ENCODE measurements around the gene TMEM132D. TPM values are rescaled to one million over a fixed set of nuclear protein-coding genes. Genes with fewer than 3 reads are reported as not detected.

Gene TMEM132D
- total and polyA plus RNA-seq, 4 donors: 0.01 to 0.14 (median 0.08) TPM

GRCh38 chr12:129619271-129619670 lies 284.6 kb downstream of the TMEM132D start (continued):
- no peak for TF ChIP-seq MAX (IDR thresholded peaks at IDR 0.05)

GRCh38 chr12:129617849-129618248 lies 286.0 kb downstream of the TMEM132D start:
- DNase-seq (ENCODE audit: low spot score): no peak
- Histone ChIP-seq H3K36me3 (ENCODE audit: control insufficient read depth in 4 of 4, insufficient read depth in 3 of 4, low read depth in 1 of 4, low read length in 3 of 4) (no peaks in the 10 kb centered on the region), H3K27me3 (ENCODE audit: control insufficient read depth in 4 of 4, insufficient read depth in 4 of 4, low read length in 3 of 4) (peaks cover 0 to 8% (median 0%) of the 10 kb centered on the region in 4 donors), H3K4me1 (ENCODE audit: control insufficient read depth in 4 of 4, insufficient read depth in 4 of 4, low read length in 3 of 4) (no peaks in the 10 kb centered on the region), H3K9me3 (ENCODE audit: control insufficient read depth in 4 of 4, low read length in 3 of 4) (peaks cover 0 to 7% (median 2%) of the 10 kb centered on the region in 4 donors), H3K9ac (ENCODE audit: low read depth in 1 of 2, low read length in 2 of 2) (no peak overlapping the region), H3K27ac (ENCODE audit: low read depth in 1 of 2, low read length in 2 of 2) (no peak overlapping the region), H3K4me3 (ENCODE audit: low read depth in 1 of 3, low read length in 3 of 3) (no peak overlapping the region)
- WGBS: 78% methylated on average over 7 of the region's 7 CpGs
- TF ChIP-seq MAX (IDR thresholded peaks at IDR 0.05) (no peak), FOXA2 (IDR thresholded peaks at IDR 0.05) (no peak), ATF3 (IDR thresholded peaks at IDR 0.05) (no peak), REST (IDR thresholded peaks at IDR 0.05) (no peak)

GRCh38 chr12:129615001-129615400 lies 288.8 kb downstream of the TMEM132D start:
- Histone ChIP-seq H3K27me3 (ENCODE audit: control insufficient read depth in 4 of 4, insufficient read depth in 4 of 4, low read length in 3 of 4) (peaks cover 0 to 8% (median 0%) of the 10 kb centered on the region in 4 donors), H3K27ac (ENCODE audit: low read depth in 1 of 2, low read length in 2 of 2) (no peak overlapping the region), H3K4me3 (ENCODE audit: low read depth in 1 of 3, low read length in 3 of 3) (no peak overlapping the region), H3K9me3 (ENCODE audit: control insufficient read depth in 4 of 4, low read length in 3 of 4) (peaks cover 0 to 4% (median 2%) of the 10 kb centered on the region in 4 donors), H3K36me3 (ENCODE audit: control insufficient read depth in 4 of 4, insufficient read depth in 3 of 4, low read depth in 1 of 4, low read length in 3 of 4) (no peaks in the 10 kb centered on the region), H3K9ac (ENCODE audit: low read depth in 1 of 2, low read length in 2 of 2) (no peak overlapping the region), H3K4me1 (ENCODE audit: control insufficient read depth in 4 of 4, insufficient read depth in 4 of 4, low read length in 3 of 4) (no peaks in the 10 kb centered on the region)
- no peak for DNase-seq (ENCODE audit: low spot score)
- 72% methylated on average over 5 of the region's 5 CpGs for WGBS
- TF ChIP-seq SP1 (IDR thresholded peaks at IDR 0.05) (no peak), REST (IDR thresholded peaks at IDR 0.05) (no peak), FOXA1 (IDR thresholded peaks at IDR 0.05) (no peak), RXRA (IDR thresholded peaks at IDR 0.05) (no peak), GABPA (IDR thresholded peaks at IDR 0.05 in 1 of 2, conservative IDR thresholded peaks at IDR 0.05 in 1 of 2) (no peak), NR2F2 (IDR thresholded peaks at IDR 0.05) (no peak), CTCF (IDR thresholded peaks at IDR 0.05; ENCODE audit: low read depth, low read length, missing input control) (no peak), ZBTB33 (IDR thresholded peaks at IDR 0.05) (no peak), MAX (IDR thresholded peaks at IDR 0.05) (no peak), ATF3 (IDR thresholded peaks at IDR 0.05) (no peak), FOXA2 (IDR thresholded peaks at IDR 0.05) (no peak), HNF4A (conservative IDR thresholded peaks at IDR 0.05) (no peak), RAD21 (IDR thresholded peaks at IDR 0.05) (no peak), HNF4G (IDR thresholded peaks at IDR 0.05) (no peak), YY1 (IDR thresholded peaks at IDR 0.05) (no peak), JUND (IDR thresholded peaks at IDR 0.05) (no peak), EGR1 (IDR thresholded peaks at IDR 0.05; ENCODE audit: low read depth in 2 of 2) (no peak)

Data from liver (tissue), 9 donors.